HEK293 (cell line): Measurements from ENCODE around the gene SLC30A3.

Experiments
- EGR2 ChIP-seq: fragments of 450-650 bp; formaldehyde crosslinking; IDR thresholded peaks from 2 replicates; pipeline ENCODE4 v1.5.1; 2016; ENCODE audit warnings: low read depth, missing biosample characterization, missing genetic modification characterization
- GLI2 ChIP-seq: fragments of 450-650 bp; formaldehyde crosslinking; IDR thresholded peaks from 2 replicates; pipeline ENCODE4; 2017; ENCODE audit warnings: missing biosample characterization, missing genetic modification characterization, low read depth, borderline replicate concordance
- GLI4 ChIP-seq: fragments of 450-650 bp; formaldehyde crosslinking; IDR thresholded peaks from 2 replicates; pipeline ENCODE4 v1.5.1; 2016; ENCODE audit warnings: missing biosample characterization, missing genetic modification characterization
- KLF7 ChIP-seq: fragments of 450-650 bp; formaldehyde crosslinking; IDR thresholded peaks from 2 replicates; pipeline ENCODE4 v1.5.1; 2016; ENCODE audit warnings: missing biosample characterization, missing genetic modification characterization, borderline replicate concordance
- MZF1 ChIP-seq: fragments of 450-650 bp; formaldehyde crosslinking; IDR thresholded peaks from 2 replicates; pipeline ENCODE4 v1.5.1; 2017; ENCODE audit warnings: missing biosample characterization, missing genetic modification characterization, borderline replicate concordance
- RBAK ChIP-seq: fragments of 450-650 bp; formaldehyde crosslinking; IDR thresholded peaks from 2 replicates; pipeline ENCODE4 v1.5.1; 2016; ENCODE audit warnings: missing biosample characterization, missing genetic modification characterization
- ZBTB26 ChIP-seq: fragments of 450-650 bp; formaldehyde crosslinking; optimal IDR thresholded peaks from 2 replicates; pipeline ENCODE3; 2016; ENCODE audit warnings: missing biosample characterization, mild to moderate bottlenecking, missing genetic modification characterization
- ZFP3 ChIP-seq: fragments of 450-650 bp; formaldehyde crosslinking; IDR thresholded peaks from 2 replicates; pipeline ENCODE4 v1.5.1; 2016; ENCODE audit warnings: low read depth, missing biosample characterization, missing genetic modification characterization
- ZFP69B ChIP-seq: fragments of 450-650 bp; formaldehyde crosslinking; IDR thresholded peaks from 2 replicates; pipeline ENCODE4 v1.5.1; 2016; ENCODE audit warnings: missing biosample characterization, missing genetic modification characterization
- ZNF2 ChIP-seq: fragments of 450-650 bp; formaldehyde crosslinking; IDR thresholded peaks from 2 replicates; pipeline ENCODE4 v1.5.1; 2016; ENCODE audit warnings: missing biosample characterization, missing genetic modification characterization
- ZNF202 ChIP-seq: fragments of 450-650 bp; formaldehyde crosslinking; IDR thresholded peaks from 2 replicates; pipeline ENCODE4 v1.5.1; 2016; ENCODE audit warnings: missing biosample characterization, missing genetic modification characterization, borderline replicate concordance
- ZNF214 ChIP-seq: fragments of 450-650 bp; formaldehyde crosslinking; IDR thresholded peaks from 2 replicates; pipeline ENCODE4 v1.5.1; 2017; ENCODE audit warnings: missing biosample characterization, mild to moderate bottlenecking, missing genetic modification characterization, borderline replicate concordance
- ZNF239 ChIP-seq: fragments of 450-650 bp; formaldehyde crosslinking; IDR thresholded peaks from 2 replicates; pipeline ENCODE4 v1.5.1; 2016; ENCODE audit warnings: missing biosample characterization, missing genetic modification characterization
- ZNF280C ChIP-seq: fragments of 450-650 bp; formaldehyde crosslinking; IDR thresholded peaks from 2 replicates; pipeline ENCODE4 v1.5.1; 2016; ENCODE audit warnings: missing biosample characterization, missing genetic modification characterization
- ZNF366 ChIP-seq: fragments of 450-650 bp; formaldehyde crosslinking; conservative IDR thresholded peaks from 2 replicates; pipeline ENCODE4 v1.5.1; 2016; ENCODE audit warnings: missing biosample characterization, missing genetic modification characterization
- ZNF37A ChIP-seq: fragments of 450-650 bp; IDR thresholded peaks from 2 replicates; pipeline ENCODE4 v1.5.1; 2018; ENCODE audit warnings: missing biosample characterization, missing genetic modification characterization
- ZNF48 ChIP-seq: fragments of 450-650 bp; formaldehyde crosslinking; IDR thresholded peaks from 2 replicates; pipeline ENCODE4 v1.5.1; 2016; ENCODE audit warnings: missing biosample characterization, missing genetic modification characterization
- ZNF501 ChIP-seq: fragments of 450-650 bp; formaldehyde crosslinking; IDR thresholded peaks from 2 replicates; pipeline ENCODE4 v1.5.1; 2016; ENCODE audit warnings: missing biosample characterization, missing genetic modification characterization
- ZNF518A ChIP-seq: fragments of 450-650 bp; formaldehyde crosslinking; conservative IDR thresholded peaks from 2 replicates; pipeline ENCODE4 v1.5.1; 2016; ENCODE audit warnings: low read depth, missing biosample characterization, missing genetic modification characterization
- ZNF549 ChIP-seq: fragments of 450-650 bp; IDR thresholded peaks from 2 replicates; pipeline ENCODE4 v1.5.1; 2018; ENCODE audit warnings: missing biosample characterization, missing genetic modification characterization, mild to moderate bottlenecking, inconsistent platforms, moderate library complexity
- ZNF621 ChIP-seq: fragments of 450-650 bp; formaldehyde crosslinking; IDR thresholded peaks from 2 replicates; pipeline ENCODE4 v1.5.1; 2017; ENCODE audit warnings: missing biosample characterization, missing genetic modification characterization
- ZNF629 ChIP-seq: fragments of 450-650 bp; formaldehyde crosslinking; IDR thresholded peaks from 2 replicates; pipeline ENCODE4 v1.5.1; 2017; ENCODE audit warnings: missing biosample characterization, missing genetic modification characterization
- ZNF654 ChIP-seq: fragments of 450-650 bp; formaldehyde crosslinking; IDR thresholded peaks from 2 replicates; pipeline ENCODE4 v1.5.1; 2016; ENCODE audit warnings: low read depth, missing biosample characterization, missing genetic modification characterization
- ZSCAN30 ChIP-seq: fragments of 450-650 bp; IDR thresholded peaks from 2 replicates; pipeline ENCODE4 v1.5.1; 2018; ENCODE audit warnings: missing biosample characterization, mild to moderate bottlenecking, missing genetic modification characterization, moderate library complexity
- ZSCAN5A ChIP-seq: fragments of 450-650 bp; formaldehyde crosslinking; IDR thresholded peaks from 2 replicates; pipeline ENCODE4 v1.5.1; 2016; ENCODE audit warnings: missing biosample characterization, missing genetic modification characterization
- TF ChIP-seq, protein P1 (sequence below): fragments of 450-650 bp; formaldehyde crosslinking; IDR thresholded peaks from 2 replicates; pipeline ENCODE4; 2016; ENCODE audit warnings: missing biosample characterization, missing genetic modification characterization
- TF ChIP-seq, protein P2 (sequence below): fragments of 450-650 bp; formaldehyde crosslinking; IDR thresholded peaks from 2 replicates; pipeline ENCODE4 v1.5.1; 2016; ENCODE audit warnings: missing biosample characterization, missing genetic modification characterization

SLC30A3 gene

GRCh38 chr2:27264753-27265535 is 2.1 kb upstream of the SLC30A3 start (continued):
- TF ChIP-seq ZNF654 (tag by site-specific recombination) (no peak), MZF1 (no peak), ZBTB26 (peak; percentile 65), ZNF549 (tag by site-specific recombination) (no peak), ZNF214 (no peak), ZSCAN30 (tag by site-specific recombination) (peak; percentile 90; the same call in 1 of the 2 replicates), ZNF366 (tag by site-specific recombination) (no peak), ZSCAN5A (tag by site-specific recombination) (no peak), ZFP3 (tag by site-specific recombination) (no peak), ZNF629 (peak; percentile 80), EGR2 (tag by site-specific recombination) (peak; percentile 90), ZNF2 (tag by site-specific recombination) (peak; percentile 28; the same call in 1 of the 2 replicates), ZNF48 (tag by site-specific recombination) (no peak), GLI4 (no peak), ZFP69B (tag by site-specific recombination) (no peak), ZNF518A (tag by site-specific recombination) (no peak), ZNF280C (tag by site-specific recombination) (no peak), ZNF37A (tag by site-specific recombination) (no peak), ZNF202 (tag by site-specific recombination) (no peak), GLI2 (no peak), ZNF239 (no peak), RBAK (no peak), ZNF621 (tag by site-specific recombination) (no peak), KLF7 (tag by site-specific recombination) (no peak), ZNF501 (tag by site-specific recombination) (peak; percentile 35; the same call in 1 of the 2 replicates)
- TF ChIP-seq, protein P1, sequence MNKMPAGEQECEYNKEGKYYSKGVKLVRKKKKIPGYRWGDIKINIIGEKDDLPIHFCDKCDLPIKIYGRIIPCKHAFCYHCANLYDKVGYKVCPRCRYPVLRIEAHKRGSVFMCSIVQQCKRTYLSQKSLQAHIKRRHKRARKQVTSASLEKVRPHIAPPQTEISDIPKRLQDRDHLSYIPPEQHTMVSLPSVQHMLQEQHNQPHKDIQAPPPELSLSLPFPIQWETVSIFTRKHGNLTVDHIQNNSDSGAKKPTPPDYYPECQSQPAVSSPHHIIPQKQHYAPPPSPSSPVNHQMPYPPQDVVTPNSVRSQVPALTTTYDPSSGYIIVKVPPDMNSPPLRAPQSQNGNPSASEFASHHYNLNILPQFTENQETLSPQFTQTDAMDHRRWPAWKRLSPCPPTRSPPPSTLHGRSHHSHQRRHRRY (tag by site-specific recombination) = no peak
- TF ChIP-seq, protein P2, sequence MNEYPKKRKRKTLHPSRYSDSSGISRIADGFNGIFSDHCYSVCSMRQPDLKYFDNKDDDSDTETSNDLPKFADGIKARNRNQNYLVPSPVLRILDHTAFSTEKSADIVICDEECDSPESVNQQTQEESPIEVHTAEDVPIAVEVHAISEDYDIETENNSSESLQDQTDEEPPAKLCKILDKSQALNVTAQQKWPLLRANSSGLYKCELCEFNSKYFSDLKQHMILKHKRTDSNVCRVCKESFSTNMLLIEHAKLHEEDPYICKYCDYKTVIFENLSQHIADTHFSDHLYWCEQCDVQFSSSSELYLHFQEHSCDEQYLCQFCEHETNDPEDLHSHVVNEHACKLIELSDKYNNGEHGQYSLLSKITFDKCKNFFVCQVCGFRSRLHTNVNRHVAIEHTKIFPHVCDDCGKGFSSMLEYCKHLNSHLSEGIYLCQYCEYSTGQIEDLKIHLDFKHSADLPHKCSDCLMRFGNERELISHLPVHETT (tag by site-specific recombination) = no peak
